Neural progenitor cell (in vitro differentiated cells): ENCODE measurements around the gene RAX2. TPM values are rescaled to one million over a fixed set of nuclear protein-coding genes. Genes with fewer than 3 reads are reported as not detected.

Experiments
- DNase-seq: peaks from one replicate; pipeline ENCODE4 v3.0.0-alpha.2; 2016; ENCODE audit warnings: low spot score
- H2AFZ ChIP-seq: fragments of 200-600 bp; sonication (generic); replicated peaks from 2 replicates; pipeline ENCODE4 v1.6.1; 2016; ENCODE audit warnings: antibody characterized with exemption
- H3F3A ChIP-seq: fragments of 200-600 bp; sonication (generic); 2 replicates; pipeline ENCODE4 v1.6.1; 2016; ENCODE audit warnings: antibody characterized with exemption, low read depth
- H3K27ac ChIP-seq: fragments of 200-600 bp; sonication (generic); 2 replicates; pipeline ENCODE4 v1.5.1; 2016; ENCODE audit warnings: mild to moderate bottlenecking
- H3K27me3 ChIP-seq: fragments of 200-600 bp; sonication (generic); 2 replicates; pipeline ENCODE4 v1.6.1; 2016; ENCODE audit warnings: mild to moderate bottlenecking, moderate library complexity
- H3K36me3 ChIP-seq: fragments of 200-600 bp; sonication (generic); 2 replicates; pipeline ENCODE4 v1.5.1; 2016
- H3K4me1 ChIP-seq: fragments of 200-600 bp; sonication (generic); 2 replicates; pipeline ENCODE4 v1.6.1; 2016; ENCODE audit warnings: mixed run types
- H3K4me2 ChIP-seq: fragments of 200-600 bp; sonication (generic); 2 replicates; pipeline ENCODE4 v1.6.1; 2016
- H3K4me3 ChIP-seq: fragments of 200-600 bp; sonication (generic); 2 replicates; pipeline ENCODE4 v1.5.1; 2016
- H3K79me2 ChIP-seq: fragments of 200-600 bp; sonication (generic); 2 replicates; pipeline ENCODE4 v1.6.1; 2016; ENCODE audit warnings: low read depth
- H3K9ac ChIP-seq: fragments of 200-600 bp; sonication (generic); 2 replicates; pipeline ENCODE4 v1.6.1; 2016
- H3K9me3 ChIP-seq: fragments of 200-600 bp; sonication (generic); 2 replicates; pipeline ENCODE4 v1.5.1; 2016; ENCODE audit warnings: low read depth
- H4K20me1 ChIP-seq: fragments of 200-600 bp; sonication (generic); 2 replicates; pipeline ENCODE4 v1.6.1; 2016; ENCODE audit warnings: low read depth
- H3K27ac Mint-ChIP-seq: 3 replicates; pipeline ENCODE4 v1.8.0; 2021; ENCODE audit warnings: mixed read lengths
- H3K27me3 Mint-ChIP-seq: 2 replicates; pipeline ENCODE4 v1.8.0; 2022; ENCODE audit warnings: low read depth, mild to moderate bottlenecking, inconsistent platforms, moderate library complexity, mixed read lengths; ENCODE audit not compliant: insufficient read depth
- H3K36me3 Mint-ChIP-seq: 3 replicates; pipeline ENCODE4 v1.8.0; 2021; ENCODE audit warnings: mixed read lengths
- H3K4me1 Mint-ChIP-seq: 3 replicates; pipeline ENCODE4 v1.8.0; 2021; ENCODE audit warnings: mixed read lengths
- H3K4me3 Mint-ChIP-seq: 3 replicates; pipeline ENCODE4 v1.8.0; 2021; ENCODE audit warnings: mild to moderate bottlenecking, moderate library complexity, mixed read lengths
- H3K9me3 Mint-ChIP-seq: 3 replicates; pipeline ENCODE4 v1.8.0; 2020; ENCODE audit warnings: mixed read lengths
- CTCF ChIP-seq: fragments of 200-600 bp; sonication (generic); IDR thresholded peaks from 2 replicates; pipeline ENCODE4 v1.5.1; 2017; ENCODE audit warnings: antibody characterized with exemption, mild to moderate bottlenecking
- EZH2 ChIP-seq: fragments of 200-600 bp; sonication (generic); IDR thresholded peaks from 2 replicates; pipeline ENCODE4 v1.6.1; 2017; ENCODE audit warnings: antibody characterized with exemption, mild to moderate bottlenecking, moderate library complexity
- EZH2phosphoT487 ChIP-seq: fragments of 200-600 bp; sonication (generic); IDR thresholded peaks from 2 replicates; pipeline ENCODE4 v1.6.1; 2017; ENCODE audit warnings: antibody characterized with exemption
- total RNA-seq: library from RNA; depleted of rRNA; stranded (reverse); fragments of >200 nt; gene quantifications from 2 replicates; pipeline ENCODE4 v1.2.3, GENCODE V29; 2015; ENCODE audit warnings: low replicate concordance

The RAX2 gene
- total RNA-seq, 1 donor from 2014 or later, result not detected

DNA sequence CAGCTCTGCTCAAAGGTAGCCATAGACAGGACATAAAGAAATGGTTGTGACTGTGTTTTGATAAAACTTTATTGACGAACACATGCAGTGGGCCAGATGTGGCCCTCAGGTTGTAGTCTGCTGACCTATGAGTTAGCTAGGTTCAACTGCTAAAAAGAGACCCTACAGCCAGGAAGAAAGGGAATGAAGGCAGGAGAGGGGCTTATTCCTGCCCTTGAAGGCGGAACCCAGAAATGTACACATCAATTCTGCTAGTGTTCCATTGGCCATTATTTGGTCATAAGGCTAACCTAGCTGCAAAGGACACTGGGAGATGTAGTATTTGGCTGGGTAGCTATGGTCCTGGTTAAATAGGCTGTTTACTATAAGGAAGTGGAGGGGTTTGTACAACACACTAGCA, 28.5 kb downstream of the RAX2 start:
- H3K4me1 Mint-ChIP-seq, result no peaks in the 10 kb centered on the region

GRCh38 chr19:3740431-3740830, 31.6 kb downstream of the RAX2 start:
- Histone ChIP-seq H4K20me1 (no peaks in the 10 kb centered on the region), H3K9ac (no peak overlapping the region), H3K4me2 (no peak overlapping the region), H3K79me2 (no peaks in the 10 kb centered on the region), H3K27me3 (no peaks in the 10 kb centered on the region), H2AFZ (no peak overlapping the region), H3K27ac (no peak overlapping the region), H3F3A (no peaks in the 10 kb centered on the region), H3K4me3 (no peak overlapping the region), H3K9me3 (no peaks in the 10 kb centered on the region), H3K36me3 (no peaks in the 10 kb centered on the region), H3K4me1 (no peaks in the 10 kb centered on the region)
- no peak for DNase-seq
- H3K9me3 Mint-ChIP-seq, result no peaks in the 10 kb centered on the region
- no peak overlapping the region for H3K27ac Mint-ChIP-seq
- H3K36me3 Mint-ChIP-seq, result no peaks in the 10 kb centered on the region
- no peak overlapping the region for H3K4me3 Mint-ChIP-seq
- TF ChIP-seq EZH2 (no peak), CTCF (no peak), EZH2phosphoT487 (no peak)
- H3K27me3 Mint-ChIP-seq, result peaks cover 4% of the 10 kb centered on the region
- no peaks in the 10 kb centered on the region for H3K4me1 Mint-ChIP-seq

More for the DNA sequence above, 28.5 kb downstream of the RAX2 start:
- Histone ChIP-seq H3K36me3 (no peaks in the 10 kb centered on the region), H3K79me2 (no peaks in the 10 kb centered on the region), H3K4me2 (no peak overlapping the region), H3K4me1 (no peaks in the 10 kb centered on the region), H3K4me3 (no peak overlapping the region), H2AFZ (no peak overlapping the region), H3F3A (no peaks in the 10 kb centered on the region), H3K27ac (no peak overlapping the region), H4K20me1 (no peaks in the 10 kb centered on the region), H3K27me3 (no peaks in the 10 kb centered on the region), H3K9ac (no peak overlapping the region), H3K9me3 (no peaks in the 10 kb centered on the region)
- Mint-ChIP-seq H3K36me3 (no peaks in the 10 kb centered on the region), H3K4me3 (peak overlapping the region; percentile 59), H3K27ac (peak overlapping the region; percentile 53), H3K9me3 (no peaks in the 10 kb centered on the region), H3K27me3 (peaks cover 2% of the 10 kb centered on the region)
- no peak for DNase-seq
- no peak for TF ChIP-seq CTCF
- TF ChIP-seq EZH2, result no peak
- TF ChIP-seq EZH2phosphoT487, result no peak

GRCh38 chr19:3738477-3739220, 33.4 kb downstream of the RAX2 start:
- H4K20me1 ChIP-seq, result no peaks in the 10 kb centered on the region
- Mint-ChIP-seq H3K4me3 (no peak overlapping the region), H3K27ac (no peak overlapping the region), H3K27me3 (peaks cover 4% of the 10 kb centered on the region), H3K36me3 (no peaks in the 10 kb centered on the region), H3K4me1 (no peaks in the 10 kb centered on the region), H3K9me3 (no peaks in the 10 kb centered on the region)
- no peak overlapping the region for H3K27ac ChIP-seq
- no peaks in the 10 kb centered on the region for H3K9me3 ChIP-seq
- no peak overlapping the region for H3K4me3 ChIP-seq
- no peaks in the 10 kb centered on the region for H3K79me2 ChIP-seq
- no peaks in the 10 kb centered on the region for H3F3A ChIP-seq
- H3K36me3 ChIP-seq, result no peaks in the 10 kb centered on the region
- H2AFZ ChIP-seq, result no peak overlapping the region
- H3K4me1 ChIP-seq, result no peaks in the 10 kb centered on the region
- no peak overlapping the region for H3K4me2 ChIP-seq
- TF ChIP-seq CTCF (no peak), EZH2phosphoT487 (no peak), EZH2 (no peak)
- H3K9ac ChIP-seq, result no peak overlapping the region
- H3K27me3 ChIP-seq, result no peaks in the 10 kb centered on the region
- no peak for DNase-seq
